A549 treated with ZK216348 at 1 μM for 4 hours (cell line): ENCODE results near the gene NFS1. TPM values are rescaled to one million over a fixed set of nuclear protein-coding genes. Genes with fewer than 3 reads are reported as not detected.

Experiments used
- total RNA-seq: library from RNA; stranded (reverse); fragments of 200-300 nt; extraction: Qiagen RNA extraction; gene quantifications from 5 replicates; pipeline ENCODE4 v1.2.3, GENCODE V29; 2022; ENCODE audit warnings: low read depth

The NFS1 gene
- total RNA-seq: 21.2 to 44.3 TPM (median 38.4 TPM) in 5 replicates

DNA sequence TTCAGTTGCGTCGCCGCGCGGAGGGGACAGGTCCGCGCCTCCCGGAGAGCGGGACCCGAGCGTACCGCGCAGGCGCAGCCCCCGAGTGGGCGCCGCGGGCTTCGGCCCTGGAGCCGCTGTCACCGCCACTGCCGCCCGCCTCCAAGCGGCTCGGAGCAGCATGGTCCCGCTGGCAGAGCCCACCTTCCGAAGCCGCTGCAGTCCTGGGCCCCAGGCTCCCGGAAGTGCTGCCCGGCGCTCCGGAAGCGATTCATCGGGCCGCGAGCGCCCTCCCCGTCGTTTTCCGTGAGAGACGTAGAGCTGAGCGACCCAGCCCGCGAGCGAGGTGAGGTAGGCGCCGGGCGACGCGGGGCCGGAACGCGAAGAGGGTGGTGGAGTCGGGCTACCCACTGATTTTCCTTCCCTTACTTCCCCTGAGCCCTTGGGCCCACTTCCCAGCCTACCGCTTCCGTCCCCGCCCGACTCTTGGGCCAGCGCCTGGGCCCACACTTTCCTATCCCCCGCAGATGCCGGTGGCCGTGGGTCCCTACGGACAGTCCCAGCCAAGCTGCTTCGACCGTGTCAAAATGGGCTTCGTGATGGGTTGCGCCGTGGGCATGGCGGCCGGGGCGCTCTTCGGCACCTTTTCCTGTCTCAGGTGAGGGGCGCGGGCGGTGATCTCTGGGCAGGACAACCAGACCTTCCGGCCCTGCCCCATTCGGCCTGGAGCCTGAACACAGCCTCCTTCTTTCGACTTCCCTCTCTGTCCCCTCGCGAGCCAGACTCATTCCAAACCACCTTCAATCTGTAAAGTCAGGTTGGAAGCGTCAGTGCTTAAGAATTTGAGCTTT lies at the start of gene NFS1, which contains the start of gene ROMO1:
TSS of gene NFS1 (minus strand) at position 226 of the 830 bp plus-strand sequence. CDS start at position 162, 64 bp downstream.
TSS of gene ROMO1 (plus strand) at position 279 of the 830 bp plus-strand sequence. CDS start at position 507, 228 bp downstream.

DNA sequence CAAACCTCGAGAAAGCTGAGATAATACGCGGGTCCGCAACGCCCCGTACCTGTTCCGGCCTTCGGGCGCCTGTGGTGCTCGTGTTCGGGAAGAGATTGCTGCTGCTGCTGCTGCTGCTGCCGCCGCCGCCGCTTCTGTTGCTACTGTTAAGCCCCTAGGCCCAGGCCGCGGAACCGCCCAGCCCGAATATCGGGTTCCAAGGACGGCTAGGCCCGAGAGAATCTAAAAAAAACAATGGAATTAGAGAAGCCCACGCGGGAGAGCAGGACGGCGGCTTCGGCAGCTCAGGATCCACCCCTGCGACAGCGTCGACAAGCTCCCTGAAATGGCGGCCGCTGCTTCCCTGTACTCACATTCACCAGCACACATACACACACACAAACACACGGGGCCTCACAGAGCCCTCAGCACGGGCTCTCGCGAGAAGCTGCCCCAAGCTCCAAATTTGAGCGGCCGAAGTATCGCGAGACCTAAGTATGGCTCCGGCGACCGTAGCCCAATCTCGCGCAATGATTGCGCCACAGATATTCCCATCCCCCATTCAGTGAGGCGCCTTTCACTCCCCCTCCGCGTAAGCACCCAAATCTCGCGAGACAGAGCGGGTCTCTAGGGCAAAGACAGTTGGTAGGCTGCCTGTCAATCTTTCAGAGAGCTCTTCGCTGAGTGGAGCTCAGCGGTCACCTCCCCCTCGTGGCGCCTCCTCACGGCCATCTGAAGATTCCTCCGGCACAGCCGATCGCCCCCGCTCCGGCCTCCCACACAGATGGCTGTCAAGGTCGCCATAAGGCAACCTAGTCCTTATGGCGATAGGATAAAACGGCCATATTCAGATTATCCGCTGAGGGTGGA lies 43.0 kb upstream of the NFS1 start, which contains the start of gene RBM39:
TSS of gene RBM39 (minus strand) at position 369 of the 849 bp plus-strand sequence. CDS start 1,386 bp downstream, outside the sequence.

DNA sequence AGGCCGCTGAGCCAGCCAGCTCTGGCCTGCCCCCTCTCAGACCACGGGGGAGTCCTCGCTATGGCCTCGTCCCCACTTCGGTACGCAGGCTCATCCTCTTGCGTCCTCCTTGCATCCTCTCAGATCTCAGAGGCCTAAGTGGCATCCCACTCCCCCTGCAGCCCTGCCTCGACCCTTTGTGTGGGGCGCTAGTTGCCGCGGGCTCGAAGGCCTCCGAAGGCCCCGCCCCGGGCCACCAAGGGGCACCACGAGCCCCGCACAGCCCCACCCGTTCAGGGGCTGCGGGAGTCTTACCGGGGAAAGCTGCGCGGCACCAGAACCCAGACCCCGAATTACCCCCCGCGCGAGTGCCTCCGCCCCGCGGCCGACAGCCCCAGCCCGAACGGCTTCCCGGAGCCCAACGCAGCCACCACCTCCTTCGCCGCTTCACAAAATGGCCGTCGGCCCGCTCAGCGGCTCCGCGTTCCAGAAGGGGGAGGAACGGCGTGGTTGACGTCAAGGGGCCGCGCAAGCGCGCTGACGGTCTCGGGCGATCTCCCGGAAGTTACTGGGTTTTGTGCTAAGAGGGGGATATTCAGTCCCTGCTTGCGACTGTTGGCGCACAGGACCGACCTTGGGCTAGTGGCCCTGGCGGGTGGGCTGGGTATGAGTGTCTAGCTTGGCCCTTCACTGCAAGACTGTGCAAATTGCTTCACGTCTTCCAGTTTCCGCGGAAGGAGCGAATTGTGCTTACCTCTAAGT lies 34.5 kb downstream of the NFS1 start, which contains the start of the genes CPNE1 and RBM12:
TSS of gene CPNE1 (minus strand) at position 435 of the 741 bp plus-strand sequence. CDS start 31,977 bp downstream, outside the sequence.
TSS of gene RBM12 (minus strand) at position 435 of the 741 bp plus-strand sequence. CDS start 9,578 bp downstream, outside the sequence.

Other genes starting within 250 kb of the NFS1 start
- 20.5 to 34.9 TPM (median 26.3 TPM) in 5 replicates for gene CEP250, start 243.8 kb downstream of the NFS1 start, total RNA-seq
- gene C20orf173, start 169.7 kb downstream of the NFS1 start, total RNA-seq: not detected in 5 replicates
- 211 to 251 TPM (median 247 TPM) in 5 replicates for gene ERGIC3, start 157.3 kb downstream of the NFS1 start, total RNA-seq
- 2.6 to 8.0 TPM (median 5.2 TPM) in 5 replicates for gene SPAG4, start 83.5 kb downstream of the NFS1 start, total RNA-seq
- gene CPNE1, start 34.5 kb downstream of the NFS1 start, total RNA-seq: 151 to 238 TPM (median 223 TPM) in 5 replicates
- gene RBM12, start 34.5 kb downstream of the NFS1 start, total RNA-seq: 69.7 to 108 TPM (median 81.8 TPM) in 5 replicates
- gene ROMO1, start 53 bp upstream of the NFS1 start, total RNA-seq: 224 to 385 TPM (median 331 TPM) in 5 replicates
- 187 to 251 TPM (median 200 TPM) in 5 replicates for gene RBM39, start 42.9 kb upstream of the NFS1 start, total RNA-seq
- 25.6 to 39.8 TPM (median 27.9 TPM) in 5 replicates for gene PHF20, start 72.7 kb upstream of the NFS1 start, total RNA-seq